ENCODE results near the gene PRPF6. TPM values are rescaled to one million over a fixed set of nuclear protein-coding genes. Genes with fewer than 3 reads are reported as not detected.

PRPF6 gene
- total and polyA plus RNA-seq, 2 of the 13 experiments (the other 11 are each of a cell fraction or from before 2014, with no cell fraction given) = 63.7 to 101 TPM

DNA sequence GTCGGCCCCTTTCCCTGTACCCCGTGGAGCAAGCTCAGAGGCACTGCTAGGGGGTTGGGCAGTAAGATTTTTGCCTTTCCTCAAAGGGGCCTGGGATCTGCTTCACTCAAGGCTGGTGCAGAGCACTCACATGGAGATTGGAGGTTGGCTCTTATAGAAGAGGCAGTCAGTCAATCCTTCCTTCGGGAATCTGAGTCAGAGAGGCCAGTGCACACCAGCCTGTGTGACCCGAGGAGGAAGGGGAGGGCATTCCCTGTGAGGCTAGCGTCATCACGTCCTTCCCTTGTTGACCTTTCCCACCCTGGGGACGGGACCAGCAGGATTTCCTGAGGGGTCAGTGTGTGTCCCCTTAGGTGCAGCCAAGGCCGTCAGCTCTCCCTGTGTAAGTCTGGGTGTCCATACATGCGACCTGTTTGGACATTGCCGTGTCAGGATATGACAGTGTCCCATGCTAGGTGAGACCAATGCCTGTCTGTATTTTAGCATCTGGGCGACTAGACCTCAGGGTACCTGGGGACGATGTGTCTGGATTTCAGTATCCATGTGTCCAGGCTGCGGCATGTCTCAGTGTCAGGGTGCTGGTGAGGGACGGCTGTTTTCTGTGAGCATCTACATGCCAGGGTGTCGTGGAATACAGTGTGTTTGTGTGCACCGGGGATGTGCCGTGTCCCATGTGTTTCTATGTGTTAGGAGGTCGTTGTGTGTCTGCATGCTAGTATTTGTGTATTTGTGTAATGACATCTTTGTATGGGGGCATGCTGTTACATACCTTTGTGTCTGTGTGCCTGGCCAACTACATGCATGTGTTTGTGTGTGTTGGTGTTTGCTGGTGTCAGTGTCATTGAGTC lies 8.4 kb upstream of the PRPF6 start (continued):
- TF ChIP-seq, protein P1, sequence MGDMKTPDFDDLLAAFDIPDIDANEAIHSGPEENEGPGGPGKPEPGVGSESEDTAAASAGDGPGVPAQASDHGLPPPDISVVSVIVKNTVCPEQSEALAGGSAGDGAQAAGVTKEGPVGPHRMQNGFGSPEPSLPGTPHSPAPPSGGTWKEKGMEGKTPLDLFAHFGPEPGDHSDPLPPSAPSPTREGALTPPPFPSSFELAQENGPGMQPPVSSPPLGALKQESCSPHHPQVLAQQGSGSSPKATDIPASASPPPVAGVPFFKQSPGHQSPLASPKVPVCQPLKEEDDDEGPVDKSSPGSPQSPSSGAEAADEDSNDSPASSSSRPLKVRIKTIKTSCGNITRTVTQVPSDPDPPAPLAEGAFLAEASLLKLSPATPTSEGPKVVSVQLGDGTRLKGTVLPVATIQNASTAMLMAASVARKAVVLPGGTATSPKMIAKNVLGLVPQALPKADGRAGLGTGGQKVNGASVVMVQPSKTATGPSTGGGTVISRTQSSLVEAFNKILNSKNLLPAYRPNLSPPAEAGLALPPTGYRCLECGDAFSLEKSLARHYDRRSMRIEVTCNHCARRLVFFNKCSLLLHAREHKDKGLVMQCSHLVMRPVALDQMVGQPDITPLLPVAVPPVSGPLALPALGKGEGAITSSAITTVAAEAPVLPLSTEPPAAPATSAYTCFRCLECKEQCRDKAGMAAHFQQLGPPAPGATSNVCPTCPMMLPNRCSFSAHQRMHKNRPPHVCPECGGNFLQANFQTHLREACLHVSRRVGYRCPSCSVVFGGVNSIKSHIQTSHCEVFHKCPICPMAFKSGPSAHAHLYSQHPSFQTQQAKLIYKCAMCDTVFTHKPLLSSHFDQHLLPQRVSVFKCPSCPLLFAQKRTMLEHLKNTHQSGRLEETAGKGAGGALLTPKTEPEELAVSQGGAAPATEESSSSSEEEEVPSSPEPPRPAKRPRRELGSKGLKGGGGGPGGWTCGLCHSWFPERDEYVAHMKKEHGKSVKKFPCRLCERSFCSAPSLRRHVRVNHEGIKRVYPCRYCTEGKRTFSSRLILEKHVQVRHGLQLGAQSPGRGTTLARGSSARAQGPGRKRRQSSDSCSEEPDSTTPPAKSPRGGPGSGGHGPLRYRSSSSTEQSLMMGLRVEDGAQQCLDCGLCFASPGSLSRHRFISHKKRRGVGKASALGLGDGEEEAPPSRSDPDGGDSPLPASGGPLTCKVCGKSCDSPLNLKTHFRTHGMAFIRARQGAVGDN (CRISPR knock-in tag; IDR thresholded peaks at IDR 0.05) = peak; percentile 72
- peak; percentile 21; the same call in 1 of the 2 replicates for TF ChIP-seq FOXO1 (CRISPR knock-in tag; IDR thresholded peaks at IDR 0.05)
- TF ChIP-seq FOXM1 (CRISPR knock-in tag; IDR thresholded peaks at IDR 0.05) = no peak
- TF ChIP-seq, protein P2, sequence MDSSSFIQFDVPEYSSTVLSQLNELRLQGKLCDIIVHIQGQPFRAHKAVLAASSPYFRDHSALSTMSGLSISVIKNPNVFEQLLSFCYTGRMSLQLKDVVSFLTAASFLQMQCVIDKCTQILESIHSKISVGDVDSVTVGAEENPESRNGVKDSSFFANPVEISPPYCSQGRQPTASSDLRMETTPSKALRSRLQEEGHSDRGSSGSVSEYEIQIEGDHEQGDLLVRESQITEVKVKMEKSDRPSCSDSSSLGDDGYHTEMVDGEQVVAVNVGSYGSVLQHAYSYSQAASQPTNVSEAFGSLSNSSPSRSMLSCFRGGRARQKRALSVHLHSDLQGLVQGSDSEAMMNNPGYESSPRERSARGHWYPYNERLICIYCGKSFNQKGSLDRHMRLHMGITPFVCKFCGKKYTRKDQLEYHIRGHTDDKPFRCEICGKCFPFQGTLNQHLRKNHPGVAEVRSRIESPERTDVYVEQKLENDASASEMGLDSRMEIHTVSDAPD (CRISPR knock-in tag; IDR thresholded peaks at IDR 0.05) = no peak
- no peak for TF ChIP-seq BRCA1 (CRISPR knock-in tag; IDR thresholded peaks at IDR 0.05)
- no peak for TF ChIP-seq JUNB (CRISPR knock-in tag; IDR thresholded peaks at IDR 0.05; ENCODE audit: borderline replicate concordance)
- TF ChIP-seq FOXK1 (CRISPR knock-in tag; IDR thresholded peaks at IDR 0.05; ENCODE audit: borderline replicate concordance, low read depth) = peak; percentile 58; the same call in 1 of the 2 replicates
- TF ChIP-seq ZBTB7A (CRISPR knock-in tag; IDR thresholded peaks at IDR 0.05) = peak; percentile 91; the same call in 1 of the 2 replicates
- no peak; the same call in 1 of the 2 replicates for TF ChIP-seq PAWR (CRISPR knock-in tag; IDR thresholded peaks at IDR 0.05; ENCODE audit: borderline replicate concordance)
- TF ChIP-seq KLF12 (CRISPR knock-in tag; IDR thresholded peaks at IDR 0.05; ENCODE audit: borderline replicate concordance) = no peak
- no peak for TF ChIP-seq ZNF460 (CRISPR knock-in tag; IDR thresholded peaks at IDR 0.05; ENCODE audit: borderline replicate concordance)
- TF ChIP-seq DBP (CRISPR knock-in tag; IDR thresholded peaks at IDR 0.05; ENCODE audit: not compliant biosample characterization) = no peak
- TF ChIP-seq IKZF1 (IDR thresholded peaks at IDR 0.05) = peak; percentile 91; the same call in 1 of the 2 replicates
- peak; percentile 11; the same call in 1 of the 2 replicates for TF ChIP-seq ZNF589 (CRISPR knock-in tag; conservative IDR thresholded peaks at IDR 0.05)
- TF ChIP-seq, protein P3, sequence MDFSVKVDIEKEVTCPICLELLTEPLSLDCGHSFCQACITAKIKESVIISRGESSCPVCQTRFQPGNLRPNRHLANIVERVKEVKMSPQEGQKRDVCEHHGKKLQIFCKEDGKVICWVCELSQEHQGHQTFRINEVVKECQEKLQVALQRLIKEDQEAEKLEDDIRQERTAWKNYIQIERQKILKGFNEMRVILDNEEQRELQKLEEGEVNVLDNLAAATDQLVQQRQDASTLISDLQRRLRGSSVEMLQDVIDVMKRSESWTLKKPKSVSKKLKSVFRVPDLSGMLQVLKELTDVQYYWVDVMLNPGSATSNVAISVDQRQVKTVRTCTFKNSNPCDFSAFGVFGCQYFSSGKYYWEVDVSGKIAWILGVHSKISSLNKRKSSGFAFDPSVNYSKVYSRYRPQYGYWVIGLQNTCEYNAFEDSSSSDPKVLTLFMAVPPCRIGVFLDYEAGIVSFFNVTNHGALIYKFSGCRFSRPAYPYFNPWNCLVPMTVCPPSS (IDR thresholded peaks at IDR 0.05) = no peak
- peak; percentile 86; the same call in 1 of the 2 replicates for TF ChIP-seq ZNF296 (CRISPR knock-in tag; conservative IDR thresholded peaks at IDR 0.05)
- TF ChIP-seq NONO (IDR thresholded peaks at IDR 0.05) = no peak
- TF ChIP-seq NONO (CRISPR knock-in tag; conservative IDR thresholded peaks at IDR 0.05) = no peak
- TF ChIP-seq, protein P4, sequence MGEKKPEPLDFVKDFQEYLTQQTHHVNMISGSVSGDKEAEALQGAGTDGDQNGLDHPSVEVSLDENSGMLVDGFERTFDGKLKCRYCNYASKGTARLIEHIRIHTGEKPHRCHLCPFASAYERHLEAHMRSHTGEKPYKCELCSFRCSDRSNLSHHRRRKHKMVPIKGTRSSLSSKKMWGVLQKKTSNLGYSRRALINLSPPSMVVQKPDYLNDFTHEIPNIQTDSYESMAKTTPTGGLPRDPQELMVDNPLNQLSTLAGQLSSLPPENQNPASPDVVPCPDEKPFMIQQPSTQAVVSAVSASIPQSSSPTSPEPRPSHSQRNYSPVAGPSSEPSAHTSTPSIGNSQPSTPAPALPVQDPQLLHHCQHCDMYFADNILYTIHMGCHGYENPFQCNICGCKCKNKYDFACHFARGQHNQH (CRISPR knock-in tag; IDR thresholded peaks at IDR 0.05) = peak; percentile 59; the same call in 1 of the 2 replicates
- TF ChIP-seq PPARG (CRISPR knock-in tag; conservative IDR thresholded peaks at IDR 0.05) = no peak; the same call in 1 of the 2 replicates
- 0 out of 2 replicates have a peak, but pooled peaks have one; percentile 28 for TF ChIP-seq ZNF746 (CRISPR knock-in tag; IDR thresholded peaks at IDR 0.05)

Data from HepG2 (cell line).